ENCODE results near the gene RBM10. TPM values are rescaled to one million over a fixed set of nuclear protein-coding genes. Genes with fewer than 3 reads are reported as not detected.
A peak's percentile ranks its signal among the peaks of the same experiment; 100 is the strongest.

Gene RBM10
- total and polyA plus RNA-seq, 2 of the 13 experiments (the other 11 are each of a cell fraction or from before 2014, with no cell fraction given): 15.9 to 43.1 TPM

GRCh38 chrX:47232197-47232802, 87.3 kb downstream of the RBM10 start:
- no peak overlapping the region for H2AFZ ChIP-seq (ENCODE audit: low read length)
- ChIA-PET POLR2A (interaction anchor here (1.0 to 3.5 kb wide), 7 partner anchors 13 to 88 kb away, joined by 3 to 69 read pairs (median 5); partner anchors contain the start of genes CDK16 and NDUFB11), CTCF (ENCODE audit: low intra/inter-chr PET ratio, low total read pairs) (no interaction called here)
- no peaks in the 10 kb centered on the region for H4K20me1 ChIP-seq (ENCODE audit: insufficient read depth, low read length)
- H3K9ac ChIP-seq (ENCODE audit: insufficient read depth, low read depth, low read length): peak overlapping the region; percentile 87
- H3K27ac ChIP-seq (ENCODE audit: extremely low read length, insufficient read depth, low read length): peak overlapping the region; percentile 90
- ATAC-seq (peak; percentile 7; the same call in 2 of the 3 replicates), DNase-seq (ENCODE audit: low spot score) (no peak), FAIRE-seq (no peak)
- no peaks in the 10 kb centered on the region for H3K9me3 ChIP-seq (ENCODE audit: low read length)
- H3K4me2 ChIP-seq (ENCODE audit: low read depth, low read length): peak overlapping the region; percentile 89
- TSS peak; percentile 93 for BruUV-seq (replicated peaks)
- H3K27me3 ChIP-seq (ENCODE audit: control insufficient read depth in 1 of 2, insufficient read depth in 2 of 2, low read length in 2 of 2): no peaks in the 10 kb centered on the region; a peak in 1 of 5 replicates
- 60% methylated on average over 5 of the region's 8 CpGs for WGBS (ENCODE audit: low lambda C conversion rate)
- peaks cover 37% of the 10 kb centered on the region for H3K4me1 ChIP-seq (ENCODE audit: insufficient read depth, low read length)
- in situ Hi-C loops (cut with HindIII; ENCODE audit: extremely low pct_ligation_motif_present, low pct_unique_long_range_greater_than_20kb) (no loop called here), intact Hi-C loops (cut with micrococcal nuclease; ENCODE audit: unreplicated experiment) (loop anchor here (10.0 kb wide), 1 partner anchor 83 kb away; no protein-coding TSS in a partner anchor)
- peaks cover 0 to 2% of the 10 kb centered on the region in 2 experiments; a peak in 2 of 5 replicates for H3K36me3 ChIP-seq (replicated peaks in 1 of 2; ENCODE audit: control insufficient read depth in 1 of 2, insufficient read depth in 2 of 2, low read length in 2 of 2)
- H3K4me3 ChIP-seq (replicated peaks in 1 of 3; ENCODE audit: insufficient read depth in 1 of 3, low read depth in 2 of 3, low read length in 3 of 3): peak overlapping the region; percentile 67 to 73 (median 69)
- TF ChIP-seq KLF9 (CRISPR knock-in tag; IDR thresholded peaks at IDR 0.05; ENCODE audit: low read depth) (no peak), ZNF576 (CRISPR knock-in tag; IDR thresholded peaks at IDR 0.05) (no peak), CCDC6 (CRISPR knock-in tag; IDR thresholded peaks at IDR 0.05) (0 out of 2 replicates have a peak, but pooled peaks have one; percentile 37), ZNF878 (CRISPR knock-in tag; IDR thresholded peaks at IDR 0.05) (0 out of 2 replicates have a peak, but pooled peaks have one; percentile 29)
- TF ChIP-seq, protein P1, sequence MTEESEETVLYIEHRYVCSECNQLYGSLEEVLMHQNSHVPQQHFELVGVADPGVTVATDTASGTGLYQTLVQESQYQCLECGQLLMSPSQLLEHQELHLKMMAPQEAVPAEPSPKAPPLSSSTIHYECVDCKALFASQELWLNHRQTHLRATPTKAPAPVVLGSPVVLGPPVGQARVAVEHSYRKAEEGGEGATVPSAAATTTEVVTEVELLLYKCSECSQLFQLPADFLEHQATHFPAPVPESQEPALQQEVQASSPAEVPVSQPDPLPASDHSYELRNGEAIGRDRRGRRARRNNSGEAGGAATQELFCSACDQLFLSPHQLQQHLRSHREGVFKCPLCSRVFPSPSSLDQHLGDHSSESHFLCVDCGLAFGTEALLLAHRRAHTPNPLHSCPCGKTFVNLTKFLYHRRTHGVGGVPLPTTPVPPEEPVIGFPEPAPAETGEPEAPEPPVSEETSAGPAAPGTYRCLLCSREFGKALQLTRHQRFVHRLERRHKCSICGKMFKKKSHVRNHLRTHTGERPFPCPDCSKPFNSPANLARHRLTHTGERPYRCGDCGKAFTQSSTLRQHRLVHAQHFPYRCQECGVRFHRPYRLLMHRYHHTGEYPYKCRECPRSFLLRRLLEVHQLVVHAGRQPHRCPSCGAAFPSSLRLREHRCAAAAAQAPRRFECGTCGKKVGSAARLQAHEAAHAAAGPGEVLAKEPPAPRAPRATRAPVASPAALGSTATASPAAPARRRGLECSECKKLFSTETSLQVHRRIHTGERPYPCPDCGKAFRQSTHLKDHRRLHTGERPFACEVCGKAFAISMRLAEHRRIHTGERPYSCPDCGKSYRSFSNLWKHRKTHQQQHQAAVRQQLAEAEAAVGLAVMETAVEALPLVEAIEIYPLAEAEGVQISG (CRISPR knock-in tag; IDR thresholded peaks at IDR 0.05): no peak
- peaks cover 29% of the 10 kb centered on the region for H3K79me2 ChIP-seq (ENCODE audit: insufficient read depth, low read length)

Measured in HepG2 (cell line).